CD4-positive, CD25-positive, alpha-beta regulatory T cell (primary cell): Measurements from ENCODE around the gene MTA3. TPM values are rescaled to one million over a fixed set of nuclear protein-coding genes. Genes with fewer than 3 reads are reported as not detected.

Source experiments
- ATAC-seq, 2 donors: fragments of 150-1000 bp; cut with Tn5 transposase; one replicate each; pipeline ENCODE4 v1.10.0; 2021; ENCODE audit warnings: low read depth in 2 of 2, moderate number of reproducible peaks in 2 of 2, moderate library complexity in 1 of 2
- DNase-seq, 3 donors: peaks; one replicate each; pipeline versions ENCODE4 v3.0.0 to v3.0.0-alpha.2; 2012 to 2022; ENCODE audit warnings: mixed read lengths in 1 of 3
- H3K27ac ChIP-seq: one replicate; pipeline ENCODE4 v1.7.0; 2013; ENCODE audit warnings: mild to moderate bottlenecking, low read length; ENCODE audit not compliant: insufficient read depth, poor library complexity, severe bottlenecking
- H3K27me3 ChIP-seq: one replicate; pipeline ENCODE4 v1.7.0; 2013; ENCODE audit warnings: low read length; ENCODE audit not compliant: control insufficient read depth, insufficient read depth
- H3K36me3 ChIP-seq: one replicate; pipeline ENCODE4 v1.7.0; 2013; ENCODE audit warnings: mild to moderate bottlenecking, low read length, moderate library complexity; ENCODE audit not compliant: control insufficient read depth, insufficient read depth
- H3K4me1 ChIP-seq: 2 replicates; pipeline ENCODE4 v1.7.0; 2013; ENCODE audit warnings: mild to moderate bottlenecking, low read length; ENCODE audit not compliant: insufficient read depth, control insufficient read depth, poor library complexity, severe bottlenecking
- H3K4me3 ChIP-seq: one replicate; pipeline ENCODE4 v1.7.0; 2013; ENCODE audit warnings: low read depth, mild to moderate bottlenecking, low read length, moderate library complexity
- H3K9me3 ChIP-seq, 2 experiments: 1 replicate in 1 of 2; 2 replicates in 1 of 2; pipeline ENCODE4 v1.7.0; 2013; ENCODE audit warnings: low read length in 2 of 2, mild to moderate bottlenecking in 1 of 2, moderate library complexity in 1 of 2; ENCODE audit not compliant: control insufficient read depth in 2 of 2
- H3K27ac Mint-ChIP-seq, 3 donors: one replicate each; pipeline ENCODE4 v1.8.0; 2020 to 2022; ENCODE audit warnings: mild to moderate bottlenecking in 3 of 3, mixed read lengths in 3 of 3, moderate library complexity in 2 of 3
- H3K27me3 Mint-ChIP-seq: one replicate; pipeline ENCODE4 v1.8.0; 2022; ENCODE audit warnings: mild to moderate bottlenecking, mixed read lengths
- H3K36me3 Mint-ChIP-seq: one replicate; pipeline ENCODE4 v1.8.0; 2020; ENCODE audit warnings: mixed read lengths
- H3K4me1 Mint-ChIP-seq, 4 donors: one replicate each; pipeline ENCODE4 v1.8.0; 2020 to 2022; ENCODE audit warnings: mixed read lengths in 4 of 4, mild to moderate bottlenecking in 1 of 4
- H3K4me3 Mint-ChIP-seq, 4 donors: one replicate each; pipeline ENCODE4 v1.8.0; 2020 to 2022; ENCODE audit warnings: mild to moderate bottlenecking in 4 of 4, mixed read lengths in 4 of 4, moderate library complexity in 3 of 4
- H3K9me3 Mint-ChIP-seq, 7 donors: one replicate each; pipeline ENCODE4 v1.8.0; 2020 to 2022; ENCODE audit warnings: mixed read lengths in 7 of 7, mild to moderate bottlenecking in 3 of 7, moderate library complexity in 2 of 7
- polyA plus RNA-seq, 4 donors: library from polyadenylated mRNA; unstranded; fragments of 300-500 nt; fragmentation: Illumina TruSeq; gene quantifications; one replicate each; pipeline ENCODE4 v1.2.3, GENCODE V29; 2021
- total RNA-seq: library from RNA; stranded (reverse); gene quantifications from one replicate; pipeline ENCODE4 v1.2.3, GENCODE V29; 2022

The MTA3 gene
- total and polyA plus RNA-seq, 5 donors from 2014 or later, result 7.7 to 20.4 (median 9.4) TPM

- Histone ChIP-seq H3K27me3 (no peaks in the 10 kb centered on the region), H3K9me3 (no peaks in the 10 kb centered on the region), H3K4me1 (no peaks in the 10 kb centered on the region), H3K27ac (no peak overlapping the region), H3K4me3 (no peak overlapping the region), H3K36me3 (no peaks in the 10 kb centered on the region)
- no peaks in the 10 kb centered on the region for H3K27me3 Mint-ChIP-seq
- H3K4me1 Mint-ChIP-seq, result no peaks in the 10 kb centered on the region
- ATAC-seq (peak; percentile 21 to 32), DNase-seq (no peak)
- no peak overlapping the region for H3K4me3 Mint-ChIP-seq
- H3K27ac Mint-ChIP-seq, result no peak overlapping the region
- H3K9me3 Mint-ChIP-seq, result peaks cover 0 to 2% (median 0%) of the 10 kb centered on the region in 7 donors
- peaks cover 22% of the 10 kb centered on the region for H3K36me3 Mint-ChIP-seq
These were observed 185.8 kb downstream of the MTA3 start for GRCh38 chr2:42754021-42754775.

GRCh38 chr2:42754776-42755140, 186.3 kb downstream of the MTA3 start:
- Mint-ChIP-seq H3K4me3 (no peak overlapping the region), H3K27ac (no peak overlapping the region), H3K36me3 (peaks cover 22% of the 10 kb centered on the region), H3K27me3 (no peaks in the 10 kb centered on the region), H3K4me1 (no peaks in the 10 kb centered on the region), H3K9me3 (peaks cover 0 to 2% (median 0%) of the 10 kb centered on the region in 7 donors)
- H3K36me3 ChIP-seq, result no peaks in the 10 kb centered on the region
- ATAC-seq (no peak), DNase-seq (no peak)
- H3K9me3 ChIP-seq, result no peaks in the 10 kb centered on the region
- no peak overlapping the region for H3K27ac ChIP-seq
- H3K4me3 ChIP-seq, result no peak overlapping the region
- no peaks in the 10 kb centered on the region for H3K4me1 ChIP-seq
- no peaks in the 10 kb centered on the region for H3K27me3 ChIP-seq

GRCh38 chr2:42755191-42755880, 186.9 kb downstream of the MTA3 start:
- Mint-ChIP-seq H3K4me1 (no peaks in the 10 kb centered on the region), H3K27ac (no peak overlapping the region), H3K4me3 (no peak overlapping the region), H3K27me3 (no peaks in the 10 kb centered on the region), H3K36me3 (peaks cover 18% of the 10 kb centered on the region), H3K9me3 (peaks cover 0 to 2% (median 0%) of the 10 kb centered on the region in 7 donors)
- ATAC-seq, result no peak
- Histone ChIP-seq H3K27ac (no peak overlapping the region), H3K9me3 (no peaks in the 10 kb centered on the region), H3K4me1 (no peaks in the 10 kb centered on the region), H3K27me3 (no peaks in the 10 kb centered on the region), H3K4me3 (no peak overlapping the region), H3K36me3 (no peaks in the 10 kb centered on the region)
- no peak for DNase-seq

GRCh38 chr2:42756150-42756775, 187.8 kb downstream of the MTA3 start:
- no peak overlapping the region for H3K27ac ChIP-seq
- no peak overlapping the region for H3K4me3 Mint-ChIP-seq
- ATAC-seq (no peak), DNase-seq (no peak)
- H3K27me3 Mint-ChIP-seq, result no peaks in the 10 kb centered on the region
- no peaks in the 10 kb centered on the region for H3K4me1 Mint-ChIP-seq
- H3K4me1 ChIP-seq, result no peaks in the 10 kb centered on the region
- H3K36me3 ChIP-seq, result no peaks in the 10 kb centered on the region
- H3K27me3 ChIP-seq, result no peaks in the 10 kb centered on the region
- H3K27ac Mint-ChIP-seq, result no peak overlapping the region
- no peak overlapping the region for H3K4me3 ChIP-seq
- H3K9me3 ChIP-seq, result no peaks in the 10 kb centered on the region
- H3K9me3 Mint-ChIP-seq, result peaks cover 0 to 2% (median 0%) of the 10 kb centered on the region in 7 donors
- H3K36me3 Mint-ChIP-seq, result peaks cover 19% of the 10 kb centered on the region

GRCh38 chr2:42756966-42757513, 188.6 kb downstream of the MTA3 start:
- Histone ChIP-seq H3K27ac (no peak overlapping the region), H3K4me3 (no peak overlapping the region), H3K4me1 (no peaks in the 10 kb centered on the region), H3K36me3 (no peaks in the 10 kb centered on the region), H3K9me3 (no peaks in the 10 kb centered on the region), H3K27me3 (no peaks in the 10 kb centered on the region)
- H3K4me3 Mint-ChIP-seq, result no peak overlapping the region
- no peaks in the 10 kb centered on the region for H3K27me3 Mint-ChIP-seq
- H3K9me3 Mint-ChIP-seq, result peaks cover 0 to 2% (median 0%) of the 10 kb centered on the region in 7 donors
- ATAC-seq (no peak), DNase-seq (no peak)
- H3K27ac Mint-ChIP-seq, result no peak overlapping the region
- H3K36me3 Mint-ChIP-seq, result peaks cover 22% of the 10 kb centered on the region
- no peaks in the 10 kb centered on the region for H3K4me1 Mint-ChIP-seq

GRCh38 chr2:42757981-42758740, 189.7 kb downstream of the MTA3 start:
- peaks cover 25% of the 10 kb centered on the region for H3K36me3 Mint-ChIP-seq
- Histone ChIP-seq H3K4me1 (no peaks in the 10 kb centered on the region), H3K27me3 (no peaks in the 10 kb centered on the region), H3K4me3 (no peak overlapping the region), H3K9me3 (no peaks in the 10 kb centered on the region), H3K27ac (no peak overlapping the region), H3K36me3 (no peaks in the 10 kb centered on the region)
- H3K4me1 Mint-ChIP-seq, result no peaks in the 10 kb centered on the region
- H3K4me3 Mint-ChIP-seq, result no peak overlapping the region
- H3K27me3 Mint-ChIP-seq, result no peaks in the 10 kb centered on the region
- ATAC-seq, result no peak
- H3K9me3 Mint-ChIP-seq, result peaks cover 0 to 3% (median 0%) of the 10 kb centered on the region in 7 donors
- no peak for DNase-seq
- H3K27ac Mint-ChIP-seq, result no peak overlapping the region

- H3K4me1 Mint-ChIP-seq, result no peaks in the 10 kb centered on the region
- H3K27ac Mint-ChIP-seq, result no peak overlapping the region
These were observed 190.3 kb downstream of the MTA3 start for GRCh38 chr2:42758751-42759150.

More at GRCh38 chr2:42758751-42759150, 190.3 kb downstream of the MTA3 start:
- ATAC-seq (no peak), DNase-seq (no peak)
- no peaks in the 10 kb centered on the region for H3K9me3 ChIP-seq
- Mint-ChIP-seq H3K27me3 (no peaks in the 10 kb centered on the region), H3K4me3 (no peak overlapping the region), H3K36me3 (peaks cover 23% of the 10 kb centered on the region), H3K9me3 (peaks cover 0 to 3% (median 0%) of the 10 kb centered on the region in 7 donors)
- no peaks in the 10 kb centered on the region for H3K36me3 ChIP-seq
- H3K4me1 ChIP-seq, result no peaks in the 10 kb centered on the region
- H3K4me3 ChIP-seq, result no peak overlapping the region
- no peak overlapping the region for H3K27ac ChIP-seq
- H3K27me3 ChIP-seq, result no peaks in the 10 kb centered on the region
